Central memory CD8-positive, alpha-beta T cell (primary cell): ENCODE results near the gene TRAPPC3.

Source experiments
- ATAC-seq: fragments of 150-1000 bp; cut with Tn5 transposase; replicated peaks from 2 replicates; pipeline ENCODE4 v1.10.0; 2022; ENCODE audit warnings: mild to moderate bottlenecking, moderate FRiP score, moderate number of reproducible peaks; ENCODE audit not compliant: poor library complexity, severe bottlenecking; ENCODE audit errors: extremely low read depth
- DNase-seq, 2 donors: peaks; one replicate each; pipeline ENCODE4 v3.0.0; 2021; ENCODE audit warnings: low spot score in 2 of 2
- H3K27ac Mint-ChIP-seq: one replicate; pipeline ENCODE4 v1.8.0; 2022; ENCODE audit warnings: low read depth, mild to moderate bottlenecking, moderate library complexity, mixed read lengths
- H3K27me3 Mint-ChIP-seq: one replicate; pipeline ENCODE4 v1.8.0; 2022; ENCODE audit warnings: mixed read lengths
- H3K36me3 Mint-ChIP-seq: one replicate; pipeline ENCODE4 v1.8.0; 2022; ENCODE audit warnings: mild to moderate bottlenecking, moderate library complexity, mixed read lengths; ENCODE audit not compliant: insufficient read depth
- H3K4me1 Mint-ChIP-seq: one replicate; pipeline ENCODE4 v1.8.0; 2022; ENCODE audit warnings: mixed read lengths
- H3K4me3 Mint-ChIP-seq: one replicate; pipeline ENCODE4 v1.8.0; 2022; ENCODE audit warnings: mild to moderate bottlenecking, moderate library complexity, mixed read lengths
- H3K9me3 Mint-ChIP-seq: one replicate; pipeline ENCODE4 v1.8.0; 2022; ENCODE audit warnings: mixed read lengths

TRAPPC3 gene

GRCh38 chr1:36096500-36097432 lies 52.5 kb downstream of the TRAPPC3 start:
- Mint-ChIP-seq H3K27ac (no peak overlapping the region), H3K4me3 (no peak overlapping the region), H3K36me3 (peaks cover 17% of the 10 kb centered on the region), H3K27me3 (no peaks in the 10 kb centered on the region), H3K4me1 (peaks cover 5% of the 10 kb centered on the region), H3K9me3 (no peaks in the 10 kb centered on the region)
- DNase-seq (no peak), ATAC-seq (no peak)

- H3K36me3 Mint-ChIP-seq, result peaks cover 18% of the 10 kb centered on the region
- H3K27ac Mint-ChIP-seq, result no peak overlapping the region
- peaks cover 11% of the 10 kb centered on the region for H3K4me1 Mint-ChIP-seq
- H3K9me3 Mint-ChIP-seq, result no peaks in the 10 kb centered on the region
- no peaks in the 10 kb centered on the region for H3K27me3 Mint-ChIP-seq
- H3K4me3 Mint-ChIP-seq, result no peak overlapping the region
- ATAC-seq, result no peak
- no peak for DNase-seq
These were observed 53.4 kb downstream of the TRAPPC3 start for GRCh38 chr1:36095760-36096405.

GRCh38 chr1:36094621-36095061 lies 54.6 kb downstream of the TRAPPC3 start:
- Mint-ChIP-seq H3K27ac (no peak overlapping the region), H3K4me3 (no peak overlapping the region), H3K27me3 (no peaks in the 10 kb centered on the region), H3K36me3 (peaks cover 16% of the 10 kb centered on the region), H3K4me1 (peaks cover 17% of the 10 kb centered on the region), H3K9me3 (no peaks in the 10 kb centered on the region)
- no peak for ATAC-seq
- DNase-seq, result no peak

GRCh38 chr1:36093929-36094328 lies 55.4 kb downstream of the TRAPPC3 start:
- no peak overlapping the region for H3K27ac Mint-ChIP-seq
- no peak for DNase-seq
- H3K36me3 Mint-ChIP-seq, result peaks cover 16% of the 10 kb centered on the region
- H3K4me1 Mint-ChIP-seq, result peaks cover 22% of the 10 kb centered on the region
- H3K9me3 Mint-ChIP-seq, result no peaks in the 10 kb centered on the region
- no peak for ATAC-seq
- H3K27me3 Mint-ChIP-seq, result no peaks in the 10 kb centered on the region
- H3K4me3 Mint-ChIP-seq, result no peak overlapping the region

- H3K4me1 Mint-ChIP-seq, result peaks cover 22% of the 10 kb centered on the region
- no peak overlapping the region for H3K4me3 Mint-ChIP-seq
- no peaks in the 10 kb centered on the region for H3K27me3 Mint-ChIP-seq
- no peak overlapping the region for H3K27ac Mint-ChIP-seq
- ATAC-seq (no peak), DNase-seq (no peak)
- peaks cover 19% of the 10 kb centered on the region for H3K36me3 Mint-ChIP-seq
- H3K9me3 Mint-ChIP-seq, result no peaks in the 10 kb centered on the region
These were observed 56.1 kb downstream of the TRAPPC3 start for GRCh38 chr1:36093226-36093625.

- no peak for ATAC-seq
- H3K27me3 Mint-ChIP-seq, result no peaks in the 10 kb centered on the region
- no peak overlapping the region for H3K4me3 Mint-ChIP-seq
- DNase-seq, result no peak
- peaks cover 19% of the 10 kb centered on the region for H3K36me3 Mint-ChIP-seq
- H3K9me3 Mint-ChIP-seq, result no peaks in the 10 kb centered on the region
- no peak overlapping the region for H3K27ac Mint-ChIP-seq
- H3K4me1 Mint-ChIP-seq, result peaks cover 22% of the 10 kb centered on the region
These were observed 56.5 kb downstream of the TRAPPC3 start for GRCh38 chr1:36092798-36093185.

GRCh38 chr1:36092166-36092797 lies 57.0 kb downstream of the TRAPPC3 start:
- peaks cover 19% of the 10 kb centered on the region for H3K36me3 Mint-ChIP-seq

GRCh38 chr1:36091698-36092097 lies 57.6 kb downstream of the TRAPPC3 start:
- Mint-ChIP-seq H3K9me3 (no peaks in the 10 kb centered on the region), H3K27ac (peak overlapping the region; percentile 44), H3K36me3 (peaks cover 19% of the 10 kb centered on the region), H3K4me1 (peaks cover 22% of the 10 kb centered on the region), H3K27me3 (peaks cover 6% of the 10 kb centered on the region), H3K4me3 (no peak overlapping the region)
- no peak for DNase-seq
- no peak for ATAC-seq

More at GRCh38 chr1:36092166-36092797, 57.0 kb downstream of the TRAPPC3 start:
- no peak overlapping the region for H3K27ac Mint-ChIP-seq
- ATAC-seq, result no peak
- H3K27me3 Mint-ChIP-seq, result no peaks in the 10 kb centered on the region
- no peak for DNase-seq
- H3K9me3 Mint-ChIP-seq, result no peaks in the 10 kb centered on the region
- H3K4me1 Mint-ChIP-seq, result peaks cover 22% of the 10 kb centered on the region
- no peak overlapping the region for H3K4me3 Mint-ChIP-seq

- Mint-ChIP-seq H3K27ac (peak overlapping the region; percentile 44), H3K4me3 (no peak overlapping the region), H3K36me3 (peaks cover 15% of the 10 kb centered on the region), H3K27me3 (peaks cover 11% of the 10 kb centered on the region), H3K4me1 (peaks cover 22% of the 10 kb centered on the region), H3K9me3 (no peaks in the 10 kb centered on the region)
- ATAC-seq (no peak), DNase-seq (no peak)
These were observed 58.1 kb downstream of the TRAPPC3 start for GRCh38 chr1:36091141-36091540.

GRCh38 chr1:36089393-36090121 lies 59.7 kb downstream of the TRAPPC3 start:
- H3K4me1 Mint-ChIP-seq, result peaks cover 22% of the 10 kb centered on the region
- peak overlapping the region; percentile 87 for H3K4me3 Mint-ChIP-seq
- peaks cover 7% of the 10 kb centered on the region for H3K36me3 Mint-ChIP-seq
- ATAC-seq (no peak), DNase-seq (no peak)
- H3K9me3 Mint-ChIP-seq, result no peaks in the 10 kb centered on the region
- peak overlapping the region; percentile 90 for H3K27ac Mint-ChIP-seq
- H3K27me3 Mint-ChIP-seq, result peaks cover 17% of the 10 kb centered on the region

GRCh38 chr1:36088577-36089392 lies 60.5 kb downstream of the TRAPPC3 start, which contains the start of gene ADPRS:
ADPRS (plus strand) TSS chr1:36088892; CDS start chr1:36088905, 13 bp downstream.
- H3K9me3 Mint-ChIP-seq, result no peaks in the 10 kb centered on the region
- peak; percentile 95 for ATAC-seq
- peak within 1 kb of the TSS; percentile 90 for H3K27ac Mint-ChIP-seq
- peaks cover 5% of the 10 kb centered on the region for H3K36me3 Mint-ChIP-seq
- peak within 1 kb of the TSS; percentile 87 for H3K4me3 Mint-ChIP-seq
- peak; percentile 78 to 82 for DNase-seq
- peaks cover 17% of the 10 kb centered on the region for H3K27me3 Mint-ChIP-seq
- H3K4me1 Mint-ChIP-seq, result peaks cover 22% of the 10 kb centered on the region
